H9 (cell line): ENCODE results near the gene NOS1AP. TPM values are rescaled to one million over a fixed set of nuclear protein-coding genes. Genes with fewer than 3 reads are reported as not detected.

Experiments
- DNase-seq: peaks from one replicate; pipeline ENCODE4 v3.0.0-alpha.2; 2017
- H2AFZ ChIP-seq: one replicate; pipeline ENCODE4 v1.6.1; 2013; ENCODE audit warnings: mild to moderate bottlenecking, low read length, control low read depth, moderate library complexity
- H2AK5ac ChIP-seq: 2 replicates; pipeline ENCODE4 v1.6.1; 2013; ENCODE audit warnings: low read length, control low read depth, mixed read lengths; ENCODE audit not compliant: insufficient read length
- H2BK120ac ChIP-seq: one replicate; pipeline ENCODE4 v1.6.1; 2013; ENCODE audit warnings: low read depth, mild to moderate bottlenecking, low read length, control low read depth, inconsistent platforms; ENCODE audit not compliant: poor library complexity, severe bottlenecking
- H2BK12ac ChIP-seq: 2 replicates; pipeline ENCODE4 v1.6.1; 2013; ENCODE audit warnings: low read length, control low read depth, mixed read lengths, low read depth; ENCODE audit not compliant: insufficient read length
- H2BK15ac ChIP-seq: 2 replicates; pipeline ENCODE4 v1.6.1; 2013; ENCODE audit warnings: low read depth, low read length, control low read depth
- H2BK20ac ChIP-seq: one replicate; pipeline ENCODE4 v1.6.1; 2013; ENCODE audit warnings: low read depth, mild to moderate bottlenecking, low read length, control low read depth, inconsistent platforms; ENCODE audit not compliant: poor library complexity, severe bottlenecking
- H2BK5ac ChIP-seq: 2 replicates; pipeline ENCODE4 v1.6.1; 2013; ENCODE audit warnings: low read length, control low read depth, mixed read lengths; ENCODE audit not compliant: insufficient read length
- H3K14ac ChIP-seq: 2 replicates; pipeline ENCODE4 v1.6.1; 2013; ENCODE audit warnings: low read length, control low read depth; ENCODE audit not compliant: insufficient read depth
- H3K18ac ChIP-seq: 2 replicates; pipeline ENCODE4 v1.6.1; 2013; ENCODE audit warnings: low read depth, mild to moderate bottlenecking, mixed read lengths, low read length, control low read depth; ENCODE audit not compliant: insufficient read length
- H3K23ac ChIP-seq: 2 replicates; pipeline ENCODE4 v1.6.1; 2013; ENCODE audit warnings: low read length, control low read depth, mixed read lengths, low read depth; ENCODE audit not compliant: insufficient read length
- H3K23me2 ChIP-seq: 2 replicates; pipeline ENCODE4 v1.6.1; 2013; ENCODE audit warnings: low read depth, mild to moderate bottlenecking, mixed read lengths, low read length, control low read depth; ENCODE audit not compliant: insufficient read length, poor library complexity, severe bottlenecking
- H3K27ac ChIP-seq: 2 replicates; pipeline ENCODE4 v1.5.1; 2013; ENCODE audit warnings: low read length, control low read depth, mixed read lengths, low read depth; ENCODE audit not compliant: insufficient read length
- H3K27me3 ChIP-seq: 2 replicates; pipeline ENCODE4 v1.6.1; 2013; ENCODE audit warnings: low read length, control low read depth, inconsistent platforms; ENCODE audit not compliant: insufficient read depth
- H3K4ac ChIP-seq: 2 replicates; pipeline ENCODE4 v1.6.1; 2013; ENCODE audit warnings: low read depth, mild to moderate bottlenecking, control low read depth, inconsistent platforms, low read length, moderate library complexity
- H3K4me1 ChIP-seq: 2 replicates; pipeline ENCODE4 v1.6.1; 2013; ENCODE audit warnings: low read length, control low read depth, inconsistent platforms; ENCODE audit not compliant: insufficient read depth
- H3K4me2 ChIP-seq: 2 replicates; pipeline ENCODE4 v1.6.1; 2013; ENCODE audit warnings: low read length, control low read depth, mixed read lengths; ENCODE audit not compliant: insufficient read length, insufficient read depth
- H3K56ac ChIP-seq: 2 replicates; pipeline ENCODE4 v1.6.1; 2013; ENCODE audit warnings: low read depth, mild to moderate bottlenecking, mixed read lengths, low read length, control low read depth; ENCODE audit not compliant: insufficient read length
- H3K79me1 ChIP-seq: 2 replicates; pipeline ENCODE4 v1.6.1; 2013; ENCODE audit warnings: low read depth, mild to moderate bottlenecking, moderate library complexity, low read length, control low read depth, inconsistent platforms; ENCODE audit not compliant: insufficient read depth, poor library complexity, severe bottlenecking
- H3K79me2 ChIP-seq: 2 replicates; pipeline ENCODE4 v1.6.1; 2013; ENCODE audit warnings: low read length, control low read depth, inconsistent platforms; ENCODE audit not compliant: insufficient read depth
- H3K9ac ChIP-seq: 2 replicates; pipeline ENCODE4 v1.6.1; 2013; ENCODE audit warnings: low read length, control low read depth, mixed read lengths; ENCODE audit not compliant: insufficient read length; ENCODE audit errors: extremely low read depth
- H3K9me3 ChIP-seq: one replicate; pipeline ENCODE4 v1.6.1; 2013; ENCODE audit warnings: low read depth, low read length, inconsistent platforms; ENCODE audit not compliant: control insufficient read depth
- H3T11ph ChIP-seq: one replicate; pipeline ENCODE4 v1.6.1; 2013; ENCODE audit warnings: mild to moderate bottlenecking, low read length, control low read depth, inconsistent platforms
- H4K20me1 ChIP-seq: one replicate; pipeline ENCODE4 v1.6.1; 2013; ENCODE audit not compliant: control insufficient read depth, insufficient read length, insufficient read depth
- H4K5ac ChIP-seq: 2 replicates; pipeline ENCODE4 v1.6.1; 2013; ENCODE audit warnings: low read depth, mild to moderate bottlenecking, mixed read lengths, low read length, control low read depth; ENCODE audit not compliant: insufficient read length
- H4K8ac ChIP-seq: replicated peaks from 2 replicates; pipeline ENCODE4 v1.6.1; 2013; ENCODE audit warnings: low read length, control low read depth, mixed read lengths, low read depth; ENCODE audit not compliant: insufficient read length
- H4K91ac ChIP-seq: 2 replicates; pipeline ENCODE4 v1.6.1; 2013; ENCODE audit warnings: low read depth, mild to moderate bottlenecking, moderate library complexity, mixed read lengths, low read length, control low read depth; ENCODE audit not compliant: insufficient read length
- H3K27ac Mint-ChIP-seq, 3 experiments: 2 replicates in 2 of 3; 3 replicates in 1 of 3; pipeline ENCODE4 v1.8.0; 2020 to 2021; ENCODE audit warnings: mixed read lengths in 3 of 3, mild to moderate bottlenecking in 1 of 3, moderate library complexity in 1 of 3
- H3K27me3 Mint-ChIP-seq: 2 replicates; pipeline ENCODE4 v1.8.0; 2021; ENCODE audit warnings: low read depth, mild to moderate bottlenecking, moderate library complexity, mixed read lengths
- H3K36me3 Mint-ChIP-seq, 3 experiments: 2 replicates in 2 of 3; 3 replicates in 1 of 3; pipeline ENCODE4 v1.8.0; 2020 to 2021; ENCODE audit warnings: low read depth in 3 of 3, mixed read lengths in 3 of 3; ENCODE audit not compliant: insufficient read depth in 1 of 3
- H3K4me1 Mint-ChIP-seq, 2 experiments: 2 replicates each; pipeline ENCODE4 v1.8.0; 2020; ENCODE audit warnings: mixed read lengths in 2 of 2
- H3K4me3 Mint-ChIP-seq, 2 experiments: 2 replicates in 1 of 2; 3 replicates in 1 of 2; pipeline ENCODE4 v1.8.0; 2020 to 2021; ENCODE audit warnings: mild to moderate bottlenecking in 2 of 2, mixed read lengths in 2 of 2, moderate library complexity in 1 of 2
- H3K9me3 Mint-ChIP-seq, 2 experiments: 2 replicates in 1 of 2; 3 replicates in 1 of 2; pipeline ENCODE4 v1.8.0; 2020; ENCODE audit warnings: mild to moderate bottlenecking in 2 of 2, mixed read lengths in 2 of 2, moderate library complexity in 1 of 2
- WGBS: extraction: QIAGEN DNeasy Blood & Tissue Kit; methylation state at CpG from one replicate; pipeline ENCODE4 v1.1.7; 2013; ENCODE audit warnings: missing lambda C conversion rate, low lambda C conversion rate, mixed read lengths; ENCODE audit not compliant: insufficient read length; ENCODE audit errors: extremely low coverage; 5-methylcytosine and 5-hydroxymethylcytosine counted together
- total RNA-seq: library from RNA; stranded (reverse); gene quantifications from 2 replicates; pipeline ENCODE4 v1.2.1, GENCODE V29; 2021
- TF ChIP-seq, protein P1 (sequence below): fragments of 200-600 bp; sonication (generic); conservative IDR thresholded peaks from 3 replicates; pipeline ENCODE4 v1.8.0; 2021; ENCODE audit warnings: antibody characterized with exemption, mild to moderate bottlenecking

The NOS1AP gene
- total RNA-seq, 1 experiment from 2014 or later, result 8.4 TPM

DNA sequence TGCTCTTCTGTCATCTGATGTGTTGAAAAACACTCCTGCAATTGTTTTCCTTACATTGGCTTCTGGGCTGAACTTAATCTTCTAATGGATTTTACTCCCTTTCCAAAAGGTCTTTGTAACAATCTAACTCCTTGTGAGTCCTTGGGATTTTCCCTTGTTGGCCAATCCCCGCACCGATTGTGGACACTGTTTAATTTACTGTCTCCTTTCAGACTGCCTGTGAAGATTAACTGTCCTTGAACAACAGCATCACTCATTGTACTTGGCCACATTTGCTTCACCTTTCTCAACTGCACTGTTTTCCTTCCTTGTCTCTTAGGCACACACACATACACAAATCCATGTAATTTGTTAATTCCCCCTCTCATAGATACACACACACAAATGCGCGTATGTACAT, 186.8 kb downstream of the NOS1AP start:
- H3K36me3 Mint-ChIP-seq, result peaks cover 0 to 13% (median 0%) of the 10 kb centered on the region in 3 experiments; a peak in 3 of 7 replicates
- Histone ChIP-seq H3K56ac (no peak overlapping the region), H3K18ac (no peak overlapping the region), H3K4me2 (no peak overlapping the region), H3K9ac (no peak overlapping the region), H3K79me2 (no peaks in the 10 kb centered on the region), H3K27me3 (no peaks in the 10 kb centered on the region), H3K27ac (no peak overlapping the region), H3K4me1 (no peaks in the 10 kb centered on the region), H4K91ac (no peak overlapping the region), H3K79me1 (no peaks in the 10 kb centered on the region), H4K20me1 (no peaks in the 10 kb centered on the region), H2AK5ac (no peak overlapping the region), H2BK5ac (no peak overlapping the region), H2AFZ (no peak overlapping the region), H2BK12ac (no peak overlapping the region), H3T11ph (no peak overlapping the region), H4K8ac (no peak overlapping the region), H4K5ac (no peak overlapping the region), H2BK20ac (no peak overlapping the region), H2BK120ac (no peak overlapping the region), H2BK15ac (no peak overlapping the region), H3K23ac (no peak overlapping the region), H3K23me2 (no peaks in the 10 kb centered on the region), H3K9me3 (no peaks in the 10 kb centered on the region), H3K14ac (no peak overlapping the region), H3K4ac (no peak overlapping the region)
- no CpG with 5 or more reads among the region's 4 CpGs for WGBS
- H3K4me3 Mint-ChIP-seq, result no peak overlapping the region
- H3K9me3 Mint-ChIP-seq, result peaks cover 0 to 8% of the 10 kb centered on the region in 2 experiments; a peak in 3 of 5 replicates
- H3K27ac Mint-ChIP-seq, result no peak overlapping the region; a peak in 1 of 7 replicates
- H3K4me1 Mint-ChIP-seq, result peaks cover 26 to 32% of the 10 kb centered on the region in 2 experiments
- TF ChIP-seq, protein P1, sequence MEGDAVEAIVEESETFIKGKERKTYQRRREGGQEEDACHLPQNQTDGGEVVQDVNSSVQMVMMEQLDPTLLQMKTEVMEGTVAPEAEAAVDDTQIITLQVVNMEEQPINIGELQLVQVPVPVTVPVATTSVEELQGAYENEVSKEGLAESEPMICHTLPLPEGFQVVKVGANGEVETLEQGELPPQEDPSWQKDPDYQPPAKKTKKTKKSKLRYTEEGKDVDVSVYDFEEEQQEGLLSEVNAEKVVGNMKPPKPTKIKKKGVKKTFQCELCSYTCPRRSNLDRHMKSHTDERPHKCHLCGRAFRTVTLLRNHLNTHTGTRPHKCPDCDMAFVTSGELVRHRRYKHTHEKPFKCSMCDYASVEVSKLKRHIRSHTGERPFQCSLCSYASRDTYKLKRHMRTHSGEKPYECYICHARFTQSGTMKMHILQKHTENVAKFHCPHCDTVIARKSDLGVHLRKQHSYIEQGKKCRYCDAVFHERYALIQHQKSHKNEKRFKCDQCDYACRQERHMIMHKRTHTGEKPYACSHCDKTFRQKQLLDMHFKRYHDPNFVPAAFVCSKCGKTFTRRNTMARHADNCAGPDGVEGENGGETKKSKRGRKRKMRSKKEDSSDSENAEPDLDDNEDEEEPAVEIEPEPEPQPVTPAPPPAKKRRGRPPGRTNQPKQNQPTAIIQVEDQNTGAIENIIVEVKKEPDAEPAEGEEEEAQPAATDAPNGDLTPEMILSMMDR, result no peak
- H3K27me3 Mint-ChIP-seq, result no peaks in the 10 kb centered on the region
- no peak for DNase-seq
